HG03039 (cell line): ENCODE data around the gene CTRL.

Experiments
- ATAC-seq: cut with Tn5 transposase; IDR thresholded peaks from one replicate; pipeline ENCODE4 v1.9.1; 2021; ENCODE audit warnings: mild to moderate bottlenecking, moderate library complexity; ENCODE audit not compliant: unreplicated experiment

Gene CTRL

DNA sequence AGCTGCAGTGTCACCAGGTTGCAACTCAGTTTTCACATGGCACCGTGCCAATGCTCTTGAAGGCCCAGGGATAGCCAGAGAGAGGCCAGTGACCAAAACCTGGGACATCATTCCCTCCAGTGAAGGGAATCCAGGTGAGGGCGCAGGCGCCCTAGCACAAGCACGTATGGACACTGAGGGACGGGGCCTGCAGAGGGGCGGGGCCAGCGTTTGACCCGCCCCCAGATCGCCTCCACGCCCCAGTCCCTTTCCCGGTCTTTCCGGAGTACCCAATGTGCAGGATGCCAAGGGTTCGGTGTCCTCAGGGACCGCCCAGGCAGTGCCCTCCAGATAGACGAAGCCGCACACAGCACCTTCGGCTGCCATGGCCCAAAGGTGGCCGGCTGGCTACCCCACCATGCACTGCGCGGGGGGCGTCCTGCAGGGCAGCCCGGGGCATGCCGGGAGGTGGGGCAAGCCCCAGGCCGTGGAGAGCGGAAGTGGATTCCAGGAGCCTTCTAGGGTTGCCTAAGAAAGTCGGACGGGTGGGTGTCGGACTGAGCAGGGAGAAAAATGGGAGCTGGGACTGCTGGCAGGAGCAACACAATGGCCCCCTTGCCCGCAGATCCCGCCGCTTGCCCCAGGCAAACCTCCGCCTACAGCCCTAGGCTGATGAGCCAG is 32.1 kb upstream of the CTRL start:
- no peak for ATAC-seq

GRCh38 chr16:67963292-67963661 is 31.6 kb upstream of the CTRL start:
- ATAC-seq, result no peak

DNA sequence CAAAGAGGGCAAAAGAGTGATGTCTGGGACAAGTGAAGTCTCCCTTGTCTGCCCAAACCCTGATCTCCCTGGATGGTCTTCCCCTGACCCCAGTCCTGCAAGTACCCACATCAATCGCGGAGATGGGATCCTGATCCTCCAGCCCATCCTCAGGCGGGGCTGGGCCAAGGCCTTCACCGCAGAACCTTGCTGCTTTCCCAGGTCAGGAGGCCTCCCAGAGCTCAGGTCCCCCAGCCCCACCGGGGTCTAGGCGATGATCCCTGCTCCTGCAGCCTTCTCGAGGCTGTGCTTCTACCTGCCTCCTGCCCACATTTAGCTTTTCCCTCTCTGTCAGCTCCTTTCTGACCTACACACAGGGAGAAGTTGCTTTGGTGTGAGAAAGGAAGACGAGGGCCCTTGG is 30.5 kb upstream of the CTRL start:
- ATAC-seq, result no peak

GRCh38 chr16:67961551-67961957 is 29.9 kb upstream of the CTRL start:
- no peak for ATAC-seq

DNA sequence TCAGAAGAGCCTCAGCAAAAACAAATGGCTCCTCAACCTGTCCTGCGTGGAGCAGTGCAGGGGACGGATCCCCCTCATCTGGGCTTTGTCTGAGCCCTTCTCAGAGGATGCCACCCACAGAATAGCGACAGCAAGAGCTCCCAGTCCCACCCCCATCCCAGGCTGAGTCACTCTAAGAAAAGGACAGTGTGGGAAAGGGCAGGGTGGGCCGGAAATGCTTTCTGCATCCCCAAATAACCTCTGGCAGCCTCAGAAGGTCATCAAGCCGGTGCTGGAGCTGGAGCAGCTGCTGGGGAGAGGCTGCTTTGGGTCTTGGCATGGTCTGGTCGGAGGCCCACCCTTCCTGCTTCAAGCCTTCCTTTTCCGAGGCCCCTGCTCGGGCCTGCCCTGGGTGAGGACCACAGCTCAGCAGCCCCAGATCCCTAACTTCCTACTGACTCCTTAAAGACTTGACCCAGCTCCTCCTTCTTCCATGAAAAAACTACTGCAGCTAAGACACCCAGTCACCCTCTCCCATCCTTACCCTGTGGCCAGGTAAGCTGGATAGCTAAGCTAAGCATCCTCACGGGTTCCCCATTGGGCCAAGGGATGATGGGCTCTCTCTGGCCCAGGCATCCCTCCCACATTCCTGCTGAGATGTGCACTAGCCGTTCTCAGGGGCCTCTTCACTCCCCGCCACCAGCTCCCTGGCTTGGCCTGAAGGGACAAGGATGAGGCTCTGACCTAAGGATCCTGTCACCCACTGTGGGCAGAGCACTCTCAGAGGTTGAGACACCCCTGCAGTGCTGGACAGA is 28.1 kb upstream of the CTRL start:
- ATAC-seq, result no peak

- no peak for ATAC-seq
Measured at GRCh38 chr16:67957622-67958021, 26.0 kb upstream of the CTRL start.

- ATAC-seq, result no peak
Measured at GRCh38 chr16:67954421-67955196, 22.9 kb upstream of the CTRL start.

DNA sequence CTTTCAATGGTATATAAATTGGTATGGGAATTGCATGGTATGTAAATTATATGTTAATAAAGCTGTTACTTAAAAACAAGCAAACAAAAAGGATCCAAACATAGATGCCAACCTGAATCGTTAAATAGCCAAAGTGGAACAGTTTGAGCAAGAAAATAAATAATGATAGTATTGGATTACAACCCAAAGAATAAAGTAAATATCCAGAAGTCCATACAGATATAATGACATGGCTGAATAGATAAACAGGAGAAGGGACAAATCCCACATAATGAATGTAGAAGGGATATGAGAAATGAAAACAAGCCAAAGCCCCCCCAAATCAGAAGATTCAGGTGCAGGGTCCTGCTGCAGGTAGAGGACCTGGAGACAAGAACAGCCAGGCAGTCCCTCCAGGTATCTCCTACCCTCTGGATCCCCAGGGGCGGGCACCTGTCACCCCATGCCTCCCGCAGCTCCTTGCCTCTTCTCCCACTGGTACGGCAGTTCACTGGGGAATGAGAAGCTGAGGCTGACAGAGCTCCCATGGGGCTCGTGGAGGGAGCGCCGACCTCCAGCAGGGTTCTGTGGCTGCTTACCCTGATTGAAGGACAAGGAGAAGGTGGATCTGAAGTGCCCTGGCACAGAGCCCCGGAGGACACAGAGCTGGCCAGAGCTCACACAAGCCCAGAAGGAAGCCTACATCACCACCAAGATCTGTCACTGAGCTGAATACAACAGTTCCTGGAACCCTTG is 22.1 kb upstream of the CTRL start:
- ATAC-seq, result no peak

GRCh38 chr16:67951485-67951884 is 19.8 kb upstream of the CTRL start:
- ATAC-seq, result no peak

GRCh38 chr16:67950335-67950843 is 18.7 kb upstream of the CTRL start:
- ATAC-seq, result no peak

DNA sequence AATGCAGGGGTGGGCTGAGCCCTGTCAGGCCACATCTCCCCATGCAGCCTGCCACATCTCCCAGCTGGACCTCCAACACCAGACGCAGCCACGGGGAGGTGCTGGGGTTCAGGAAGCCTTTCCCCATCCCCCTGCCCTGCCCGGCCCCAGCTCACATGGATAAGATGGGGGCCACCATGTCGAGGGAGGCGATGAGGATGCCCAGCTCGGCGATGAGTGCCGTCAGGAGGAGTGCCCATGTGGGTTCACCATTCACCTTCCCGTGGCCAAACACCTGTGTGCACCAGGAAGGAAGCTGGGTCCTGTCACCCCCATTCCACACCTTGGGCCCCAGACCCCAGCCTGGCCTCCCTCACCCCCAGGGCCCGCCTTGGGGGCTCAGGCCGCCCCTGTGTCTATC is 18.0 kb upstream of the CTRL start:
- ATAC-seq, result no peak

GRCh38 chr16:67948015-67948414 is 16.4 kb upstream of the CTRL start:
- no peak for ATAC-seq

DNA sequence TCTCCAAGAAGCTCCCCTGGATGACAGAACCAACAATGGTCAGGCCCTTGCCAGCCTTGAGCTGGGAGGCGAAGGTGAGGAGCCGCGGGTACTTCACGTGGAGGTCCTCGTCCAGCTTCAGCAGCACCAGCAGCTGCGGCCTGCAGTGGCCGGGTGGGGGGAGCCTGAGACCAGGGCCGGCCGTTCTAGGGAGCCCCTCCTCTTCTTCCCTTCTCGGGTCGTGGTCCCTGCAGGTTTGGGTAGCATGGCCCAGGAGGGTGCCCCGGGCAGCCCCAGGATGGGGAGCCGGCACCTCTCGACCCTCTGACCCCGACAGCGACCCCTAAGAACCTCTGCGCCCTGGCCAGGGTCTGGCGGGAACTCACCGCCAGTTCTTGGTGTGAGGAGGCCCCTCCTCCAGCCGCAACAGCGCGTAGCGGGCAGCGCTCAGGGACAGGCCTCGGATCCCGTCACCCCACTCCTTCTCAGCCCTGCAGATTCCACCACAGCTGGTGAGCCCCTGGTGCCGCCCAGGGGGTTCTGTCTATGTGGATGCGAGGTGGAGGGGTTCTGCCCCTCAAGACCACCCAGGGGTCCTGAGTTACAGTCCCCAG is 15.4 kb upstream of the CTRL start:
- no peak for ATAC-seq

- no peak for ATAC-seq
Measured at GRCh38 chr16:67946128-67946569, 14.5 kb upstream of the CTRL start.

DNA sequence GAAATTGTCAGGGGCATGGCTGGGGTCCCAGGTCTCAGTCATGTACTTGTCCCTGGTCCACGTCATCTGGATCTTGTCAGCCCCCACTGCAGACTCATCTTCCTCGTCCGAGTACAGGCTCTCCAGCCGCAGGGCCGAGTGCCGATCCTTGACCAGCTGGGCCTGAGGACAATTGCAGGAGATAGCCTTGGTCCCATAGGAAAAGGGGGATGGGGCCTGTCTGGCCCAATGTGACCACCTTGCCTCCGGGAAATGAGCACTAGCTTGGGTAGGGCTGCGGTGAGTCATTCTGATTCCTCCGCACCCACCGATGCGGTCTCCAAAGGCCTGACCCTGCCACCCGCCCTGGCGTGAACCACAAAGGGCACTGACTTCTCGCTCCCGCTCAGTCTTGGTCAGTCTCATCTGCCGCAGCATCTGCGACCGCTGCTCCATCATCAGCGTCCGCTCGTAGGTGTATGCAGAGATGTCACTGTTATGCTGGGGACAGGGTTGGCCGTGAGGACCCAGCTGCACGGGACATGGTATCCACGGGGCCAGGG is 13.8 kb upstream of the CTRL start:
- ATAC-seq, result no peak

GRCh38 chr16:67944690-67945391 is 13.2 kb upstream of the CTRL start:
- ATAC-seq, result no peak

- no peak for ATAC-seq
Measured at GRCh38 chr16:67943619-67944504, 12.2 kb upstream of the CTRL start, which contains the start of gene LCAT. TSS of gene LCAT (minus strand) at chr16:67944120. CDS start at chr16:67944101, 19 bp downstream.

- no peak for ATAC-seq
Measured at GRCh38 chr16:67943256-67943618, 11.6 kb upstream of the CTRL start.
